ENCODE data around the gene KCNMA1.

DNA sequence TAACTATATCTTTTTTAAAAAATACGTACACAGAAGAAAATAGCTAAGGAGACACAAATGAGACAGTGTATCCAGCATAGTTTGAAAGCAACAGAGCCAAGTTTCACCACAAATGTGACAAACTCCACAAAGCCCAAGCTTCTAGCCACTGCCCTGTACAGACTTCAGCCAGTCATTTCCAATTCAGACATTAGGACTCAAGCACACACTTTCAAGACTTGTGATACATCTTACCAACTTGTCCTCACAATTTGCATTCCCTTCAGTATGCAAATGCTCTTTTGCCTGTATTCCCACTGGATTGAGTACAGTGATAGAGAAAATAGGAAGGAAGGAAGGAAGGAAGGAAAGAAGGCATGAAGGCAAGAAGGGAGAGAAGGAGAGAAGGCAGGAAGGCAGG is 510.4 kb downstream of the KCNMA1 start:
- TF ChIP-seq, protein P1, sequence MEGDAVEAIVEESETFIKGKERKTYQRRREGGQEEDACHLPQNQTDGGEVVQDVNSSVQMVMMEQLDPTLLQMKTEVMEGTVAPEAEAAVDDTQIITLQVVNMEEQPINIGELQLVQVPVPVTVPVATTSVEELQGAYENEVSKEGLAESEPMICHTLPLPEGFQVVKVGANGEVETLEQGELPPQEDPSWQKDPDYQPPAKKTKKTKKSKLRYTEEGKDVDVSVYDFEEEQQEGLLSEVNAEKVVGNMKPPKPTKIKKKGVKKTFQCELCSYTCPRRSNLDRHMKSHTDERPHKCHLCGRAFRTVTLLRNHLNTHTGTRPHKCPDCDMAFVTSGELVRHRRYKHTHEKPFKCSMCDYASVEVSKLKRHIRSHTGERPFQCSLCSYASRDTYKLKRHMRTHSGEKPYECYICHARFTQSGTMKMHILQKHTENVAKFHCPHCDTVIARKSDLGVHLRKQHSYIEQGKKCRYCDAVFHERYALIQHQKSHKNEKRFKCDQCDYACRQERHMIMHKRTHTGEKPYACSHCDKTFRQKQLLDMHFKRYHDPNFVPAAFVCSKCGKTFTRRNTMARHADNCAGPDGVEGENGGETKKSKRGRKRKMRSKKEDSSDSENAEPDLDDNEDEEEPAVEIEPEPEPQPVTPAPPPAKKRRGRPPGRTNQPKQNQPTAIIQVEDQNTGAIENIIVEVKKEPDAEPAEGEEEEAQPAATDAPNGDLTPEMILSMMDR (IDR thresholded peaks at IDR 0.05 in 4 of 5, conservative IDR thresholded peaks at IDR 0.05 in 1 of 5): no peak
- no peak for TF ChIP-seq POLR2A (IDR thresholded peaks at IDR 0.05)
